Neural cell (in vitro differentiated cells): ENCODE results near the gene FHOD3. TPM values are rescaled to one million over a fixed set of nuclear protein-coding genes. Genes with fewer than 3 reads are reported as not detected.

ENCODE experiments used
- H2AFZ ChIP-seq: fragments of 200-600, 300-800 bp; sonication (generic), shearing (Covaris generic); 2 replicates; pipeline ENCODE4 v1.6.0; 2014; ENCODE audit warnings: low read depth, mild to moderate bottlenecking, antibody characterized with exemption, low read length, moderate library complexity
- H3F3A ChIP-seq: fragments of 200-600 bp; shearing (Covaris generic); 2 replicates; pipeline ENCODE4 v1.6.1; 2016; ENCODE audit warnings: mild to moderate bottlenecking, moderate library complexity, mixed read lengths, antibody characterized with exemption, low read length; ENCODE audit not compliant: insufficient read depth, poor library complexity, severe bottlenecking
- H3K27ac ChIP-seq: fragments of 200-600, 300-800 bp; sonication (generic), shearing (Covaris generic); 2 replicates; pipeline ENCODE4 v1.5.1; 2014; ENCODE audit warnings: mild to moderate bottlenecking, low read length, moderate library complexity
- H3K27me3 ChIP-seq: fragments of 300-800, 200-600 bp; sonication (generic), shearing (Covaris generic); 2 replicates; pipeline ENCODE4 v1.6.0; 2014; ENCODE audit warnings: mild to moderate bottlenecking, low read depth, low read length, moderate library complexity; ENCODE audit not compliant: insufficient read depth
- H3K36me3 ChIP-seq: fragments of 300-800, 200-600 bp; sonication (generic), shearing (Covaris generic); 2 replicates; pipeline ENCODE4 v1.5.1; 2014; ENCODE audit warnings: mild to moderate bottlenecking, antibody characterized with exemption, low read length, moderate library complexity; ENCODE audit not compliant: insufficient read depth
- H3K4me2 ChIP-seq: fragments of 300-800, 200-600 bp; sonication (generic), shearing (Covaris generic); 2 replicates; pipeline ENCODE4 v1.6.0; 2014; ENCODE audit warnings: mild to moderate bottlenecking, low read length
- H3K4me3 ChIP-seq: fragments of 300-800, 200-600 bp; sonication (generic), shearing (Covaris generic); 2 replicates; pipeline ENCODE4 v1.5.1; 2014; ENCODE audit warnings: mild to moderate bottlenecking, low read length, moderate library complexity
- H3K79me2 ChIP-seq: fragments of 200-600 bp; shearing (Covaris generic); replicated peaks from 2 replicates; pipeline ENCODE4 v1.6.0; 2014; ENCODE audit warnings: mild to moderate bottlenecking, low read length, moderate library complexity; ENCODE audit not compliant: insufficient read depth
- H3K9ac ChIP-seq: fragments of 300-800, 200-600 bp; sonication (generic), shearing (Covaris generic); 2 replicates; pipeline ENCODE4 v1.6.1; 2016; ENCODE audit warnings: mild to moderate bottlenecking, low read length, mixed read lengths
- H3K9me2 ChIP-seq: fragments of 200-600 bp; shearing (Covaris generic); 2 replicates; pipeline ENCODE4 v1.6.1; 2016; ENCODE audit warnings: mild to moderate bottlenecking, low read length, mixed read lengths; ENCODE audit not compliant: insufficient read depth
- H3K9me3 ChIP-seq: fragments of 200-600, 300-800 bp; sonication (generic), shearing (Covaris generic); 2 replicates; pipeline ENCODE4 v1.6.1; 2016; ENCODE audit warnings: mild to moderate bottlenecking, mixed run types, low read length, moderate library complexity, mixed read lengths
- H4K20me1 ChIP-seq: fragments of 200-600 bp; shearing (Covaris generic); 2 replicates; pipeline ENCODE4 v1.6.1; 2016; ENCODE audit warnings: mild to moderate bottlenecking, mixed run types; ENCODE audit not compliant: insufficient read depth
- EP300 ChIP-seq: fragments of 450-650 bp; conservative IDR thresholded peaks from 2 replicates; pipeline ENCODE4 v1.6.1; 2014; ENCODE audit warnings: antibody characterized with exemption, mild to moderate bottlenecking, moderate library complexity; ENCODE audit not compliant: poor library complexity, severe bottlenecking
- EZH2 ChIP-seq: fragments of 200-600, 300-800 bp; shearing (Covaris generic), sonication (generic); IDR thresholded peaks from 2 replicates; pipeline ENCODE4 v1.6.1; 2014; ENCODE audit warnings: antibody characterized with exemption, low read length, borderline replicate concordance, mild to moderate bottlenecking; ENCODE audit not compliant: insufficient read depth, poor library complexity, severe bottlenecking
- MXI1 ChIP-seq: fragments of 450-650 bp; conservative IDR thresholded peaks from 2 replicates; pipeline ENCODE4 v1.6.1; 2014; ENCODE audit warnings: antibody characterized with exemption, mild to moderate bottlenecking; ENCODE audit not compliant: poor library complexity, severe bottlenecking
- POLR2AphosphoS5 ChIP-seq: IDR thresholded peaks from 2 replicates; pipeline ENCODE4 v1.6.1; 2012
- RAD21 ChIP-seq: fragments of 450-650 bp; conservative IDR thresholded peaks from 2 replicates; pipeline ENCODE4 v1.6.1; 2014; ENCODE audit warnings: antibody characterized with exemption, mild to moderate bottlenecking, moderate library complexity
- SMC3 ChIP-seq: fragments of 450-650 bp; conservative IDR thresholded peaks from 2 replicates; pipeline ENCODE4 v1.6.1; 2014; ENCODE audit warnings: antibody characterized with exemption, mild to moderate bottlenecking, moderate library complexity; ENCODE audit not compliant: poor library complexity
- TAF1 ChIP-seq: IDR thresholded peaks from 2 replicates; pipeline ENCODE4 v1.6.1; 2012; ENCODE audit warnings: low read depth
- polyA plus RNA-seq: library from polyadenylated mRNA; depleted of rRNA; stranded (reverse); fragments of >200 nt; gene quantifications from 2 replicates; pipeline ENCODE4 v1.2.3, GENCODE V29; 2014
- TF ChIP-seq, protein P1 (sequence below): fragments of 450-650 bp; IDR thresholded peaks from 2 replicates; pipeline ENCODE4 v1.5.1; 2014; ENCODE audit warnings: antibody characterized with exemption, mild to moderate bottlenecking, moderate library complexity; ENCODE audit not compliant: poor library complexity, severe bottlenecking
- TF ChIP-seq, protein P2 (sequence below): IDR thresholded peaks from 2 replicates; pipeline ENCODE4 v1.6.1; 2012; ENCODE audit warnings: borderline replicate concordance

FHOD3 gene
- polyA plus RNA-seq, 1 donor from 2014 or later, result 19.4 TPM

DNA sequence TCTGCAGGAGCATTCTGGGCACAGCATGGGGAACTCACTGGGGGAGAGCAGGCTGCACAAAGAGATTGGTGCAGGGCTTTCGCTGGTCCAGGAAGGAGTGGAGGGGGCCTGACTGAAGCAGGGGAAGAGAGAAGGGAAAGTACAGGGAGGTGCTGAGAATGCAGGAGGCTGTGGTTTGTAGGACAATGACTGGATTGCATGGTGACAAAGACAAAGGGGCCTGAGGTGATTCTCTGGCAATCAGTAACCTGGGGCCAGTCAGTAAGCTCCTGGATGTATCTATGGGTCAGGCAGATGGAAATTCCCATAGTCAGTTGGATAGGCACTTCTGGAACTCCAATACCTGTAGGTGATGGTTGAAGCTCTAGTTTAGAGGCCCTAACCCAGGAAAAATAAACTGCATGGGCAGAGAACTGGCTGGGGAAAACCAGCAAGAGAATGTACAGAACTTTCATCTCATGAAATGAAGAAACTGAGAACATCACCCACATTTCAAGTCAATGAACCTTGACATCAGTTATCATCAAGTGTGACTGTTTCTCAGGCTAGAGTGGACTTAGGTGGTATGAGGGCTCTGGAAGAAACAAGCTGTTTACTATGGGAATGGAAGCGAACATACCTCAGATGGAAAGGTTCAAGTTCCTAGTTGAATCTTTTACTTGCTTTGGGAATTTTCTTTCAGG, 338.0 kb downstream of the FHOD3 start:
- Histone ChIP-seq H3K79me2 (no peaks in the 10 kb centered on the region), H3K9ac (no peak overlapping the region), H3K4me2 (no peak overlapping the region), H3K9me2 (no peaks in the 10 kb centered on the region), H2AFZ (no peak overlapping the region), H3K36me3 (no peaks in the 10 kb centered on the region), H3F3A (no peaks in the 10 kb centered on the region), H4K20me1 (no peaks in the 10 kb centered on the region), H3K27ac (no peak overlapping the region), H3K9me3 (no peaks in the 10 kb centered on the region), H3K27me3 (no peaks in the 10 kb centered on the region), H3K4me3 (no peak overlapping the region)
- TF ChIP-seq SMC3 (no peak), EZH2 (no peak), TAF1 (no peak)
- TF ChIP-seq, protein P1, sequence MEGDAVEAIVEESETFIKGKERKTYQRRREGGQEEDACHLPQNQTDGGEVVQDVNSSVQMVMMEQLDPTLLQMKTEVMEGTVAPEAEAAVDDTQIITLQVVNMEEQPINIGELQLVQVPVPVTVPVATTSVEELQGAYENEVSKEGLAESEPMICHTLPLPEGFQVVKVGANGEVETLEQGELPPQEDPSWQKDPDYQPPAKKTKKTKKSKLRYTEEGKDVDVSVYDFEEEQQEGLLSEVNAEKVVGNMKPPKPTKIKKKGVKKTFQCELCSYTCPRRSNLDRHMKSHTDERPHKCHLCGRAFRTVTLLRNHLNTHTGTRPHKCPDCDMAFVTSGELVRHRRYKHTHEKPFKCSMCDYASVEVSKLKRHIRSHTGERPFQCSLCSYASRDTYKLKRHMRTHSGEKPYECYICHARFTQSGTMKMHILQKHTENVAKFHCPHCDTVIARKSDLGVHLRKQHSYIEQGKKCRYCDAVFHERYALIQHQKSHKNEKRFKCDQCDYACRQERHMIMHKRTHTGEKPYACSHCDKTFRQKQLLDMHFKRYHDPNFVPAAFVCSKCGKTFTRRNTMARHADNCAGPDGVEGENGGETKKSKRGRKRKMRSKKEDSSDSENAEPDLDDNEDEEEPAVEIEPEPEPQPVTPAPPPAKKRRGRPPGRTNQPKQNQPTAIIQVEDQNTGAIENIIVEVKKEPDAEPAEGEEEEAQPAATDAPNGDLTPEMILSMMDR, result no peak

DNA sequence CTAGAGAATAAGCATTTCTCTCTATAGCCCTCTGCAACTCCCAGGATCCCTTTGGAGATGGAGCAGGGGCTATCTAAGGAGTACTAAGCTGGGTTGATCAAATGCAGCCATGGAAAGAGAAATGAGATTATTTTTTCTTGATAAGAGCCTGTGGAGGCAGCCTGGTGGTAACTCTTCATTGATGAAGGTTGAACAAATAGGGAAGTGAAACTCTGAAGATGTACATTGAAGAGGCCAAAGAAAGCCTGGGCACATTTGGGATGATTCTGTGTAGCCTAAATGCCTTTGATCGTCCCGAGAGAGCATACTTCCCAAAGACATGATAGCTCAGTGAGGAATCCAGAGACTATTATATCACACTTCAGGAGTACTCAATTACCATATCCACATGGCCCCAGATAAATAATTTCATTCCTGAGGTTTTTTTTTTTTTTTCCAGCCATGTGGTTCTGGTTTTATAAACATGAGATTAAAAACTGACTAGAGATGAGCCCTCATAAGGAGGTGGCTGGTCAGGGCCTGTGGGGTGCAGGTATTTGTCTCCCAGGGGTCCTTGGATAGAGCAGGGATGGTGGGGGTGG, 338.8 kb downstream of the FHOD3 start:
- no peaks in the 10 kb centered on the region for H3F3A ChIP-seq
- H3K9me3 ChIP-seq, result no peaks in the 10 kb centered on the region
- H4K20me1 ChIP-seq, result no peaks in the 10 kb centered on the region
- no peaks in the 10 kb centered on the region for H3K9me2 ChIP-seq
- no peaks in the 10 kb centered on the region for H3K79me2 ChIP-seq
- no peak overlapping the region for H3K9ac ChIP-seq
- H3K4me3 ChIP-seq, result no peak overlapping the region
- no peak overlapping the region for H3K27ac ChIP-seq
- H3K36me3 ChIP-seq, result no peaks in the 10 kb centered on the region
- H3K27me3 ChIP-seq, result no peaks in the 10 kb centered on the region
- H2AFZ ChIP-seq, result no peak overlapping the region
- no peak overlapping the region for H3K4me2 ChIP-seq
- TF ChIP-seq EZH2 (no peak), EP300 (no peak), TAF1 (no peak), MXI1 (no peak), RAD21 (no peak), SMC3 (no peak), POLR2AphosphoS5 (no peak)
- TF ChIP-seq, protein P1, result no peak
- TF ChIP-seq, protein P2, sequence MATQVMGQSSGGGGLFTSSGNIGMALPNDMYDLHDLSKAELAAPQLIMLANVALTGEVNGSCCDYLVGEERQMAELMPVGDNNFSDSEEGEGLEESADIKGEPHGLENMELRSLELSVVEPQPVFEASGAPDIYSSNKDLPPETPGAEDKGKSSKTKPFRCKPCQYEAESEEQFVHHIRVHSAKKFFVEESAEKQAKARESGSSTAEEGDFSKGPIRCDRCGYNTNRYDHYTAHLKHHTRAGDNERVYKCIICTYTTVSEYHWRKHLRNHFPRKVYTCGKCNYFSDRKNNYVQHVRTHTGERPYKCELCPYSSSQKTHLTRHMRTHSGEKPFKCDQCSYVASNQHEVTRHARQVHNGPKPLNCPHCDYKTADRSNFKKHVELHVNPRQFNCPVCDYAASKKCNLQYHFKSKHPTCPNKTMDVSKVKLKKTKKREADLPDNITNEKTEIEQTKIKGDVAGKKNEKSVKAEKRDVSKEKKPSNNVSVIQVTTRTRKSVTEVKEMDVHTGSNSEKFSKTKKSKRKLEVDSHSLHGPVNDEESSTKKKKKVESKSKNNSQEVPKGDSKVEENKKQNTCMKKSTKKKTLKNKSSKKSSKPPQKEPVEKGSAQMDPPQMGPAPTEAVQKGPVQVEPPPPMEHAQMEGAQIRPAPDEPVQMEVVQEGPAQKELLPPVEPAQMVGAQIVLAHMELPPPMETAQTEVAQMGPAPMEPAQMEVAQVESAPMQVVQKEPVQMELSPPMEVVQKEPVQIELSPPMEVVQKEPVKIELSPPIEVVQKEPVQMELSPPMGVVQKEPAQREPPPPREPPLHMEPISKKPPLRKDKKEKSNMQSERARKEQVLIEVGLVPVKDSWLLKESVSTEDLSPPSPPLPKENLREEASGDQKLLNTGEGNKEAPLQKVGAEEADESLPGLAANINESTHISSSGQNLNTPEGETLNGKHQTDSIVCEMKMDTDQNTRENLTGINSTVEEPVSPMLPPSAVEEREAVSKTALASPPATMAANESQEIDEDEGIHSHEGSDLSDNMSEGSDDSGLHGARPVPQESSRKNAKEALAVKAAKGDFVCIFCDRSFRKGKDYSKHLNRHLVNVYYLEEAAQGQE, result no peak
